HEK293T (cell line): ENCODE results near the gene PSME1.
A peak's percentile ranks its signal among the peaks of the same experiment; 100 is the strongest.

Experiments used
- CTCF ChIA-PET: fragments of 350-600 bp; formaldehyde crosslinking; extraction: SDS; loops from one replicate; lab custom pipeline; 2021; ENCODE audit warnings: antibody characterized with exemption, inconsistent platforms; lab: Yijun Ruan, JAX
- POLR2A ChIA-PET: fragments of 350-600 bp; formaldehyde crosslinking; extraction: SDS; loops from one replicate; lab custom pipeline; 2020; ENCODE audit warnings: antibody characterized with exemption, inconsistent platforms; lab: Yijun Ruan, JAX
- DNase-seq: peaks from one replicate; pipeline ENCODE4 v3.0.0; 2012; ENCODE audit warnings: mixed read lengths; ENCODE audit errors: extremely low spot score
- ARNT ChIP-seq: fragments of 450-650 bp; IDR thresholded peaks from 2 replicates; pipeline ENCODE4 v1.6.1; 2017; ENCODE audit warnings: mild to moderate bottlenecking
- BHLHE40 ChIP-seq: fragments of 450-650 bp; IDR thresholded peaks from 2 replicates; pipeline ENCODE4 v1.6.1; 2016; ENCODE audit warnings: mild to moderate bottlenecking, moderate library complexity, borderline replicate concordance
- CTBP1 ChIP-seq: fragments of 450-650 bp; IDR thresholded peaks from 2 replicates; pipeline ENCODE4 v1.6.1; 2016; ENCODE audit warnings: borderline replicate concordance
- ELF4 ChIP-seq: fragments of 450-650 bp; IDR thresholded peaks from 2 replicates; pipeline ENCODE4 v1.6.1; 2017; ENCODE audit warnings: antibody characterized with exemption
- FOXA1 ChIP-seq: fragments of 450-650 bp; IDR thresholded peaks from 2 replicates; pipeline ENCODE4 v1.6.1; 2016; ENCODE audit warnings: mild to moderate bottlenecking
- FOXK2 ChIP-seq: fragments of 450-650 bp; IDR thresholded peaks from 2 replicates; pipeline ENCODE4 v1.6.1; 2016; ENCODE audit warnings: mild to moderate bottlenecking
- FOXM1 ChIP-seq: fragments of 450-650 bp; IDR thresholded peaks from 2 replicates; pipeline ENCODE4 v1.6.1; 2017; ENCODE audit warnings: mild to moderate bottlenecking, borderline replicate concordance
- HDGF ChIP-seq: fragments of 450-650 bp; IDR thresholded peaks from 2 replicates; pipeline ENCODE4 v1.6.1; 2017; ENCODE audit warnings: antibody characterized with exemption, borderline replicate concordance
- L3MBTL2 ChIP-seq: fragments of 450-650 bp; conservative IDR thresholded peaks from 2 replicates; pipeline ENCODE4 v1.6.1; 2016; ENCODE audit warnings: mild to moderate bottlenecking
- LEF1 ChIP-seq: fragments of 450-650 bp; IDR thresholded peaks from 2 replicates; pipeline ENCODE4 v1.6.1; 2017; ENCODE audit warnings: mild to moderate bottlenecking, borderline replicate concordance
- NFRKB ChIP-seq: fragments of 450-650 bp; IDR thresholded peaks from 2 replicates; pipeline ENCODE4 v1.6.1; 2016; ENCODE audit warnings: mild to moderate bottlenecking, moderate library complexity
- PKNOX1 ChIP-seq: fragments of 450-650 bp; IDR thresholded peaks from 2 replicates; pipeline ENCODE4 v1.6.1; 2016
- SP1 ChIP-seq: fragments of 450-650 bp; IDR thresholded peaks from 2 replicates; pipeline ENCODE4 v1.6.1; 2017
- SUZ12 ChIP-seq: fragments of 450-650 bp; IDR thresholded peaks from 2 replicates; pipeline ENCODE4 v1.6.1; 2016; ENCODE audit warnings: mild to moderate bottlenecking
- TARDBP ChIP-seq: fragments of 450-650 bp; IDR thresholded peaks from 2 replicates; pipeline ENCODE4 v1.6.1; 2016
- ZNF384 ChIP-seq: fragments of 450-650 bp; IDR thresholded peaks from 2 replicates; pipeline ENCODE4 v1.6.1; 2016

Gene PSME1

GRCh38 chr14:24092505-24093206 lies 43.3 kb upstream of the PSME1 start:
- CTCF ChIA-PET, result interaction anchor here (0.6 to 8.4 kb wide), 9 partner anchors 12 to 76 kb away, joined by 3 to 153 read pairs (median 3); partner anchors contain the start of genes CARMIL3, DCAF11 and NRL
- POLR2A ChIA-PET, result interaction anchor here (1.0 to 8.8 kb wide), 13 partner anchors 8 to 55 kb away, joined by 4 to 162 read pairs (median 22); partner anchors contain the start of genes CARMIL3, DCAF11, EMC9 and NRL
- TF ChIP-seq PKNOX1, result no peak
- TF ChIP-seq ZNF384, result no peak
- TF ChIP-seq HDGF, result no peak
- TF ChIP-seq BHLHE40, result no peak
- no peak for TF ChIP-seq SP1
- TF ChIP-seq SUZ12, result no peak
- TF ChIP-seq FOXA1, result no peak
- TF ChIP-seq ELF4, result no peak
- TF ChIP-seq LEF1, result no peak
- no peak for TF ChIP-seq L3MBTL2
- TF ChIP-seq CTBP1, result no peak
- TF ChIP-seq FOXM1, result no peak
- no peak for TF ChIP-seq ARNT
- no peak for TF ChIP-seq FOXK2
- TF ChIP-seq TARDBP, result no peak
- DNase-seq, result no peak

GRCh38 chr14:24093207-24093900 lies 42.6 kb upstream of the PSME1 start:
- ChIA-PET CTCF (interaction anchor here (0.8 to 8.4 kb wide), 8 partner anchors 12 to 42 kb away, joined by 3 to 153 read pairs (median 4); partner anchors contain the start of gene CARMIL3), POLR2A (interaction anchor here (0.6 to 8.8 kb wide), 28 partner anchors 8 to 999 kb away, joined by 3 to 162 read pairs (median 6); partner anchors contain the start of genes ACIN1, C14orf119, CARMIL3 and CHMP4A)
- no peak for DNase-seq
- TF ChIP-seq LEF1 (no peak), ZNF384 (no peak), FOXM1 (no peak), BHLHE40 (no peak), L3MBTL2 (no peak), FOXK2 (no peak), NFRKB (no peak), TARDBP (no peak), SUZ12 (no peak), CTBP1 (no peak), PKNOX1 (no peak)

- ChIA-PET POLR2A (interaction anchor here (0.6 to 8.8 kb wide), 29 partner anchors 9 to 999 kb away, joined by 3 to 162 read pairs (median 6); partner anchors contain the start of genes ACIN1, C14orf119, CARMIL3 and CHMP4A), CTCF (interaction anchor here (0.9 to 8.4 kb wide), 5 partner anchors 14 to 67 kb away, joined by 3 to 153 read pairs (median 5); partner anchors contain the start of gene IRF9)
- peak; percentile 86 for DNase-seq
- no peak for TF ChIP-seq FOXK2
- TF ChIP-seq HDGF, result no peak
- no peak for TF ChIP-seq SP1
- TF ChIP-seq L3MBTL2, result peak; percentile 50; the same call in 1 of the 2 replicates
Observed at GRCh38 chr14:24093901-24094840, 41.8 kb upstream of the PSME1 start, which contains the start of gene PCK2. PCK2 (plus strand) TSS chr14:24094311; CDS start chr14:24094406, 95 bp downstream.

DNA sequence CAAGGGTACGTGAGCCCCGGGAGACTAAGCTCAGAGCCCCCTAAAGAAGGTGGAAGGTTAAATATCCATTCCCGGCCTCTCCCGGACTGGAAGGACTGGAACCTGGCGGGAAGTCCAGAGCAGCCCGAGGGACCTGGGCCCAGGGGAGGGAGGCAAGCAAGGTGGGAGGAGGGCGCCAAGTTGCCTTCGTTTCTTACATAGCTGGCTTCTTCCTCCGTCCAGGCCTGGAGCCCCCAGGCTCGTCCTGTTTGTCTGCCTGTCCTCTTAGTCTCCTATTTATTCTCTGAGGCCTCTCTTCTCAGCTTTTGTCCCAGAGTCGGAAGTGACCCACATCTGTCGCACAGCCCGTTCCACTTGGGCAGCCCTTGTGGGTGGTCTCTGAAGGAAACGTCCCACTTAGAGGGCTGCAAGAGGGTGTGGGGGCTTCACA lies 41.1 kb upstream of the PSME1 start:
- no peak for TF ChIP-seq ELF4
- no peak for TF ChIP-seq LEF1
- no peak for TF ChIP-seq CTBP1
- TF ChIP-seq SP1, result no peak
- no peak for TF ChIP-seq ZNF384
- no peak for TF ChIP-seq FOXA1
- TF ChIP-seq ARNT, result no peak
- TF ChIP-seq L3MBTL2, result no peak
- no peak for TF ChIP-seq PKNOX1
- no peak for TF ChIP-seq FOXM1
- TF ChIP-seq NFRKB, result no peak
- no peak for TF ChIP-seq SUZ12
- DNase-seq, result no peak
- ChIA-PET CTCF (interaction anchor here (2.0 to 8.4 kb wide), 3 partner anchors 13 to 66 kb away, joined by 5 to 153 read pairs (median 28); partner anchors contain the start of gene IRF9), POLR2A (interaction anchor here (0.6 to 8.8 kb wide), 24 partner anchors 10 to 347 kb away, joined by 3 to 162 read pairs (median 6); partner anchors contain the start of genes CARMIL3, DCAF11, EMC9 and IRF9)
